Thyroid gland (tissue), 4 donors: ENCODE results near the gene PPP2R5D.

ENCODE experiments used
- CTCF ChIP-seq, 6 experiments: fragments of 200-600 bp in 3 of 6; fragments of 450-650 bp in 3 of 6; sonication (generic) in 3 of 6; IDR thresholded peaks; one replicate each; pipeline ENCODE4 v1.5.1; 2016 to 2019; ENCODE audit warnings: antibody characterized with exemption in 6 of 6, mild to moderate bottlenecking in 2 of 6, inconsistent platforms in 1 of 6, moderate library complexity in 1 of 6
- POLR2A ChIP-seq, 2 donors: fragments of 450-650 bp; IDR thresholded peaks; one replicate each; pipeline ENCODE4 v1.6.1; 2017; ENCODE audit warnings: antibody characterized with exemption in 2 of 2, mild to moderate bottlenecking in 2 of 2, moderate library complexity in 1 of 2

- TF ChIP-seq CTCF (IDR thresholded peaks at IDR 0.05) (no peak), POLR2A (IDR thresholded peaks at IDR 0.05) (no peak)
Measured at GRCh38 chr6:43029120-43029519, 44.8 kb downstream of the PPP2R5D start.
